Prostate gland (tissue), 2 donors: Measurements from ENCODE around the gene ADARB2. TPM values are rescaled to one million over a fixed set of nuclear protein-coding genes. Genes with fewer than 3 reads are reported as not detected.

Experiments
- DNase-seq: peaks from one replicate; pipeline ENCODE4 v3.0.0-alpha.2; 2019; ENCODE audit warnings: low spot score
- H3K27ac ChIP-seq, 2 donors: fragments of 200-600 bp; sonication (generic); 2 replicates each; pipeline ENCODE4 v1.5.1; 2017 to 2019
- H3K27me3 ChIP-seq: fragments of 200-600 bp; sonication (generic); replicated peaks from 2 replicates; pipeline ENCODE4 v1.5.1; 2019; ENCODE audit not compliant: insufficient read depth
- H3K36me3 ChIP-seq, 2 donors: fragments of 200-600 bp; sonication (generic); 1 replicate in 1 of 2; 2 replicates in 1 of 2; pipeline versions ENCODE4 v1.5.1 to v1.8.1; 2017 to 2019
- H3K4me1 ChIP-seq: fragments of 200-600 bp; sonication (generic); replicated peaks from 2 replicates; pipeline ENCODE4 v1.5.1; 2019
- H3K4me3 ChIP-seq, 2 donors: fragments of 200-600 bp; sonication (generic); 2 replicates each; pipeline ENCODE4 v1.5.1; 2017 to 2019
- H3K9me3 ChIP-seq: fragments of 200-600 bp; sonication (generic); 2 replicates; pipeline ENCODE4 v1.5.1; 2017
- CTCF ChIP-seq, 4 experiments: fragments of 200-600 bp in 2 of 4; fragments of 450-650 bp in 2 of 4; sonication (generic) in 2 of 4; IDR thresholded peaks; 1 replicate in 3 of 4; 2 replicates in 1 of 4; pipeline ENCODE4 v1.5.1; 2016 to 2019; ENCODE audit warnings: antibody characterized with exemption in 4 of 4, mild to moderate bottlenecking in 2 of 4, moderate library complexity in 2 of 4
- POLR2A ChIP-seq: fragments of 450-650 bp; IDR thresholded peaks from one replicate; pipeline ENCODE4 v1.6.1; 2016; ENCODE audit warnings: antibody characterized with exemption, mild to moderate bottlenecking
- POLR2AphosphoS5 ChIP-seq: sonication (generic); formaldehyde crosslinking; IDR thresholded peaks from one replicate; pipeline ENCODE4 v1.6.1; 2017; ENCODE audit warnings: antibody characterized with exemption
- WGBS: methylation state at CpG from one replicate; pipeline ENCODE4 v1.1.5; 2018; 5-methylcytosine and 5-hydroxymethylcytosine counted together
- intact Hi-C: fragments of 100-400 bp; cut with DNase I; formaldehyde crosslinking; loops from one replicate; pipeline ENCODE4 v1.14.2; 2022
- total RNA-seq, 2 donors: library from RNA; depleted of rRNA; stranded (reverse); fragments of >200 nt; gene quantifications; one replicate each; pipeline ENCODE4 v1.1.0, GENCODE V29; 2016

ADARB2 gene
- total RNA-seq, 2 donors from 2014 or later: 0.36 to 10.5 TPM

GRCh38 chr10:1708746-1709145 is 28.6 kb downstream of the ADARB2 start:
- no peak for DNase-seq

DNA sequence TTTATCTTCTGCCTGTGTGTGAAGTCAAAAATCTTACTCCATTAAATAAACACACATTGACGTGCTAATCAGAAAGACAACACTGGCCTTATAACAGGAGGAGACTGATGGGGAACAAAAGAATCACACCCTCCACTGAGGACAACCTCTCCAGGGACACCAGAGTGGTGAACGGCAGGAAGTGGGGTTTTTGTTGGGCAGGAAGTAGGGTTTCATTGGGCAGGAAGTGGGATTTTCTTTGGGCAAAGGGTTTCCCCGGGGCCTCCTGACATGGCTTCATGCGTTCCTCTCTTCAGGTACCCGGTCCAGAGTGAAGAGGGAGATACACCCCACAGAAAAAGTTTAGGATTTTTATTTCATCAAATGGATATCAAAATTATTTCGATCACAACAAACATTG is 30.6 kb downstream of the ADARB2 start:
- Histone ChIP-seq H3K4me3 (no peak overlapping the region), H3K27ac (no peak overlapping the region), H3K36me3 (no peaks in the 10 kb centered on the region), H3K9me3 (no peaks in the 10 kb centered on the region), H3K4me1 (no peaks in the 10 kb centered on the region), H3K27me3 (no peaks in the 10 kb centered on the region)
- TF ChIP-seq POLR2AphosphoS5: no peak
- TF ChIP-seq CTCF (IDR thresholded peaks at IDR 0.05): no peak
- TF ChIP-seq POLR2A: no peak
- intact Hi-C loops: no loop called here
- DNase-seq: no peak
- WGBS: 36% methylated on average over 6 of the region's 6 CpGs

More at GRCh38 chr10:1708746-1709145, 28.6 kb downstream of the ADARB2 start:
- H3K27ac ChIP-seq: no peak overlapping the region
- H3K36me3 ChIP-seq: no peaks in the 10 kb centered on the region
- no peaks in the 10 kb centered on the region for H3K27me3 ChIP-seq
- no peaks in the 10 kb centered on the region for H3K9me3 ChIP-seq
- 76% methylated on average over 7 of the region's 7 CpGs for WGBS
- intact Hi-C loops: no loop called here
- no peak for TF ChIP-seq CTCF (IDR thresholded peaks at IDR 0.05)
- no peak overlapping the region for H3K4me3 ChIP-seq
- no peaks in the 10 kb centered on the region for H3K4me1 ChIP-seq

DNA sequence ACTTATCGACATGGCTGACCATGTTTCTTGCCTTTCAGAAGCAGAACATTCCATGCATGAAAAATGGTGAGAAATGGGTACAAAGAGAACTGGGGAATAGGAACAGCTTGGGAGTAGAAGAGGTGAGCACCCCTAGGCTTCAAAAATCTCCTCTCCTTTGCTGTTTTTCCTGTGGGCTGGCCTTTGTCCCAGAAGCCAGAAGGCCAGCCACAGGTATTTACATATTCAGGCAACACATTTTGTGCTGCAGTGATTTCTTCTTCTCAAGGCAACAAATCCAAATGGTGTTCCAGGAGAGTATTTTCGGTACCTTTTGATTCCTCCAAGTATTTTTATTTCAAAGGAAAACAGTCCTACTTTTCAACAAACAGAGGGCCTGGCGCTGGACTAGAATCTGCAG is 31.1 kb downstream of the ADARB2 start:
- Histone ChIP-seq H3K36me3 (no peaks in the 10 kb centered on the region), H3K4me1 (no peaks in the 10 kb centered on the region), H3K27ac (no peak overlapping the region), H3K9me3 (no peaks in the 10 kb centered on the region), H3K27me3 (no peaks in the 10 kb centered on the region), H3K4me3 (no peak overlapping the region)
- intact Hi-C loops: no loop called here
- 94% methylated on average over 3 of the region's 3 CpGs for WGBS
- TF ChIP-seq CTCF (IDR thresholded peaks at IDR 0.05): no peak
- DNase-seq: no peak

DNA sequence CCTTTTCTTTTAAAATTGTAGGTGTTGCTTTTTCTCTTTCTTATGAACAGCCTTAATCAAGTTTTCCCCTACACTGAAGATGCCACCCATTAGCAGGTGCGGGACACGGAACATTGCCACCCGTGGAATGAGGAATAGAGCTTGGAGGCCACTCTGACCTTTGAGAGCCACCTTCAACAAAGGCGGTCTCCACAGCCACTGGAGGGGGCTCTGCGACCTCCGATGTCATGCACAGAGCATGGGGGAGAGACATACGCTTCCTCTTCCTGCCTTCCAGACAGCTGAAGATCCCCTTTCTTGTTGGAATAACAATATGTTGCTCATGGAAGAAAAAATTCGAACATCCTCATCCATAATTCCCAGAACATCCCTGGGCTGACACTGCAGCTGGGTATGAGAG is 39.1 kb downstream of the ADARB2 start:
- TF ChIP-seq POLR2A: no peak
- no peak for TF ChIP-seq CTCF (IDR thresholded peaks at IDR 0.05)
- no peak for TF ChIP-seq POLR2AphosphoS5
- no peak for DNase-seq
- WGBS: 87% methylated on average over 8 of the region's 8 CpGs

GRCh38 chr10:1696106-1696505 is 41.2 kb downstream of the ADARB2 start:
- Histone ChIP-seq H3K9me3 (no peaks in the 10 kb centered on the region), H3K27ac (no peak overlapping the region), H3K27me3 (no peaks in the 10 kb centered on the region), H3K4me1 (no peaks in the 10 kb centered on the region), H3K36me3 (no peaks in the 10 kb centered on the region), H3K4me3 (no peak overlapping the region)
- intact Hi-C loops: no loop called here
- DNase-seq: no peak
- no peak for TF ChIP-seq CTCF (IDR thresholded peaks at IDR 0.05)
- no peak for TF ChIP-seq POLR2AphosphoS5
- TF ChIP-seq POLR2A: no peak
- 93% methylated on average over 6 of the region's 6 CpGs for WGBS

More for the DNA sequence above, 39.1 kb downstream of the ADARB2 start:
- Histone ChIP-seq H3K4me3 (no peak overlapping the region), H3K4me1 (no peaks in the 10 kb centered on the region), H3K27me3 (no peaks in the 10 kb centered on the region), H3K36me3 (no peaks in the 10 kb centered on the region), H3K27ac (no peak overlapping the region), H3K9me3 (no peaks in the 10 kb centered on the region)
- intact Hi-C loops: no loop called here
